Upper lobe of left lung (tissue), 6 donors: Measurements from ENCODE around the gene TPO. TPM values are rescaled to one million over a fixed set of nuclear protein-coding genes. Genes with fewer than 3 reads are reported as not detected.

Source experiments
- ATAC-seq, 2 donors: fragments of 200-7000 bp; cut with Tn5 transposase; one replicate each; pipeline ENCODE4 v1.9.1; 2022; ENCODE audit warnings: mild to moderate bottlenecking in 2 of 2, moderate library complexity in 2 of 2; ENCODE audit not compliant: low FRiP score in 2 of 2
- DNase-seq, 2 donors: peaks; one replicate each; pipeline ENCODE4 v3.0.0-alpha.2; 2019 to 2020
- H3K27ac ChIP-seq, 4 donors: fragments of 200-600 bp; sonication (generic); one replicate each; pipeline ENCODE4 v1.5.1; 2016 to 2019
- H3K27me3 ChIP-seq, 4 donors: fragments of 200-600 bp; sonication (generic); one replicate each; pipeline ENCODE4 v1.5.1; 2017 to 2019
- H3K36me3 ChIP-seq, 4 donors: fragments of 200-600 bp; sonication (generic); one replicate each; pipeline ENCODE4 v1.5.1; 2016 to 2019
- H3K4me1 ChIP-seq, 4 donors: fragments of 200-600 bp; sonication (generic); one replicate each; pipeline ENCODE4 v1.5.1; 2018 to 2019
- H3K4me3 ChIP-seq, 4 donors: fragments of 200-600 bp; sonication (generic); one replicate each; pipeline ENCODE4 v1.5.1; 2017 to 2019; ENCODE audit warnings: mild to moderate bottlenecking in 2 of 4, moderate library complexity in 1 of 4
- H3K9me3 ChIP-seq, 4 donors: fragments of 200-600 bp; sonication (generic); one replicate each; pipeline ENCODE4 v1.5.1; 2018 to 2019
- CTCF ChIP-seq, 6 experiments: fragments of 450-650 bp in 4 of 6; fragments of 200-600 bp in 2 of 6; sonication (generic) in 2 of 6; IDR thresholded peaks; one replicate each; pipeline ENCODE4 v1.5.1; 2016 to 2019; ENCODE audit warnings: antibody characterized with exemption in 6 of 6
- EP300 ChIP-seq, 4 donors: sonication (generic); formaldehyde crosslinking; IDR thresholded peaks; one replicate each; pipeline ENCODE4 v1.5.1; 2017; ENCODE audit warnings: antibody characterized with exemption in 4 of 4, control low read depth in 2 of 4
- POLR2A ChIP-seq, 4 donors: fragments of 450-650 bp; IDR thresholded peaks; one replicate each; pipeline ENCODE4 v1.5.1; 2016 to 2017; ENCODE audit warnings: antibody characterized with exemption in 4 of 4, mild to moderate bottlenecking in 2 of 4
- POLR2AphosphoS5 ChIP-seq, 2 donors: sonication (generic); formaldehyde crosslinking; IDR thresholded peaks; one replicate each; pipeline ENCODE4 v1.5.1; 2017; ENCODE audit warnings: antibody characterized with exemption in 2 of 2
- WGBS, 2 donors: methylation state at CpG; one replicate each; pipeline ENCODE4 v1.1.5; 2017 to 2018; 5-methylcytosine and 5-hydroxymethylcytosine counted together
- total RNA-seq, 6 donors: library from RNA; depleted of rRNA in 4 of 6; stranded (reverse); fragments of >200 nt in 4 of 6; gene quantifications; one replicate each; pipeline versions ENCODE4 v1.1.0 to v1.2.1, GENCODE V29; 2016 to 2021
- donor health status: DM: no; HTN: no; CAD: no; lungs with moderate emphysema.
- donor health status: DM: no; HTN: yes; CAD: no; lungs with severe emphysema.

TPO gene
- total RNA-seq, 6 donors from 2014 or later = 0.06 to 0.39 TPM; not detected in 4

DNA sequence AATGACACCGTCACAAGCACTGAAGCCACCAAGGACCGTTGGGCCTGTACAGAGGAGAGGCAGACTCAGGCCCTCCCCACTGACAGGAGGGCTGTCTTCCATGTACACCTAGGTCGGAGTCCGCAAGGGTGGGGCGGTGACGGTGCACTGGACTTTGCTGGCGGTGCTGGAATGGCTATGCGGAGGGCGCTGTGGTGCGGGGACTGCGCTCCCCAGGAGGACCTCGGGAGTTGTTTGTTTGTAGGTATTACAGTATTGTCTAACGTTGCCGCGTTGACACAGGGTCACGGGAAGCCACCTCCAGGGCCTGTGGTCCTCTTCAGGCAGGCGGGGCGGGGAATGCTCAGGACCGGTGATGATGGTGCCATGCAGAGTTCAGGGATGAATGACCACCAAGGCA is 126.2 kb downstream of the TPO start:
- no peaks in the 10 kb centered on the region for H3K36me3 ChIP-seq
- no peaks in the 10 kb centered on the region for H3K27me3 ChIP-seq
- H3K4me3 ChIP-seq = no peak overlapping the region
- 91 to 93% methylated on average over 19 of the region's 19 CpGs for WGBS, 2 donors
- TF ChIP-seq POLR2AphosphoS5 (IDR thresholded peaks at IDR 0.05) (no peak), CTCF (IDR thresholded peaks at IDR 0.05) (no peak), EP300 (IDR thresholded peaks at IDR 0.05) (no peak), POLR2A (IDR thresholded peaks at IDR 0.05) (no peak)
- no peak overlapping the region for H3K27ac ChIP-seq
- no peak for DNase-seq
- ATAC-seq = no peak
- no peaks in the 10 kb centered on the region for H3K9me3 ChIP-seq
- no peaks in the 10 kb centered on the region for H3K4me1 ChIP-seq

GRCh38 chr2:1539973-1540372 is 126.7 kb downstream of the TPO start:
- no peak overlapping the region for H3K4me3 ChIP-seq
- no peaks in the 10 kb centered on the region for H3K36me3 ChIP-seq
- TF ChIP-seq CTCF (IDR thresholded peaks at IDR 0.05) = no peak
- no peak for TF ChIP-seq POLR2A (IDR thresholded peaks at IDR 0.05)
- no peak for TF ChIP-seq POLR2AphosphoS5 (IDR thresholded peaks at IDR 0.05)
- TF ChIP-seq EP300 (IDR thresholded peaks at IDR 0.05) = no peak
- H3K4me1 ChIP-seq = no peaks in the 10 kb centered on the region
- WGBS, 2 donors = 80 to 87% methylated on average over 13 of the region's 13 CpGs
- no peak overlapping the region for H3K27ac ChIP-seq
- no peak for DNase-seq
- ATAC-seq = no peak
- H3K27me3 ChIP-seq = no peaks in the 10 kb centered on the region
- H3K9me3 ChIP-seq = no peaks in the 10 kb centered on the region

DNA sequence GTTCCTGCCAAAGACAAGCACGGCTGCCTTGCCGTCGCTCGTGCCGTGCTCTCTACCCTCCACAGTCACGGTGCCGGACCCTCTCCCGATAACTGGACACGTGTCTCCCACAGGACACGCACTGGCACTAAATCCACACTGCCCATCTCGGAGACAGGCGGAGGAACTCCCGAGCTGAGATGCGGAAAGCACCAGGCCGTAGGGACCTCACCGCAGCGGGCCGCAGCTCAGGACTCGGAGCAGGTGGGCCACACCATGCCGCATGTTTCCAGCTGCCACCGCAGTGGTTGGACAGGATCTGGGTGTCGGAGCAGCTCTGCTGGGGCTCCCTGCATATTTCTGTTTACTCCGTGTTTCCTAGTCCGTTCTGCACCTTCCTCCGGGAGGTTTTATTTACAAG is 127.2 kb downstream of the TPO start:
- Histone ChIP-seq H3K27ac (no peak overlapping the region), H3K4me3 (no peak overlapping the region), H3K27me3 (no peaks in the 10 kb centered on the region), H3K9me3 (no peaks in the 10 kb centered on the region), H3K4me1 (no peaks in the 10 kb centered on the region), H3K36me3 (no peaks in the 10 kb centered on the region)
- DNase-seq = no peak
- no peak for ATAC-seq
- no peak for TF ChIP-seq POLR2AphosphoS5 (IDR thresholded peaks at IDR 0.05)
- no peak for TF ChIP-seq CTCF (IDR thresholded peaks at IDR 0.05)
- no peak for TF ChIP-seq POLR2A (IDR thresholded peaks at IDR 0.05)
- no peak for TF ChIP-seq EP300 (IDR thresholded peaks at IDR 0.05)
- 78 to 84% methylated on average over 23 to 25 of the region's 25 CpGs for WGBS, 2 donors

GRCh38 chr2:1541040-1541439 is 127.8 kb downstream of the TPO start:
- WGBS, 2 donors = 85% methylated on average over 6 of the region's 6 CpGs
- H3K9me3 ChIP-seq = no peaks in the 10 kb centered on the region
- H3K36me3 ChIP-seq = no peaks in the 10 kb centered on the region
- no peaks in the 10 kb centered on the region for H3K27me3 ChIP-seq
- no peak overlapping the region for H3K4me3 ChIP-seq
- no peak for ATAC-seq
- DNase-seq = no peak
- peaks cover 0 to 4% (median 0%) of the 10 kb centered on the region in 4 donors for H3K4me1 ChIP-seq
- H3K27ac ChIP-seq = no peak overlapping the region
- TF ChIP-seq EP300 (IDR thresholded peaks at IDR 0.05) (no peak), POLR2AphosphoS5 (IDR thresholded peaks at IDR 0.05) (no peak), CTCF (IDR thresholded peaks at IDR 0.05) (no peak), POLR2A (IDR thresholded peaks at IDR 0.05) (no peak)

GRCh38 chr2:1541819-1542475 is 128.7 kb downstream of the TPO start:
- ATAC-seq (no peak), DNase-seq (no peak)
- WGBS, 2 donors = 86 to 88% methylated on average over 13 to 16 of the region's 16 CpGs
- Histone ChIP-seq H3K27me3 (no peaks in the 10 kb centered on the region), H3K4me1 (peaks cover 0 to 7% (median 0%) of the 10 kb centered on the region in 4 donors), H3K36me3 (no peaks in the 10 kb centered on the region), H3K9me3 (no peaks in the 10 kb centered on the region), H3K27ac (no peak overlapping the region), H3K4me3 (no peak overlapping the region)
- TF ChIP-seq POLR2AphosphoS5 (IDR thresholded peaks at IDR 0.05) (no peak), POLR2A (IDR thresholded peaks at IDR 0.05) (no peak), EP300 (IDR thresholded peaks at IDR 0.05) (no peak), CTCF (IDR thresholded peaks at IDR 0.05) (no peak)
